C4-2B (cell line): ENCODE results near the gene ZNF552.

Experiments used
- H3K27ac ChIP-seq: fragments of 450-650 bp; 2 replicates; pipeline ENCODE4 v1.5.1; 2017
- CTCF ChIP-seq: fragments of 450-650 bp; conservative IDR thresholded peaks from 2 replicates; pipeline ENCODE4 v1.5.1; 2017; ENCODE audit warnings: mild to moderate bottlenecking
- ZFX ChIP-seq: fragments of 450-650 bp; IDR thresholded peaks from 2 replicates; pipeline ENCODE4 v1.6.1; 2017

Gene ZNF552

GRCh38 chr19:57769345-57770131 is 45.2 kb downstream of the ZNF552 start, which contains the start of gene ZNF586:
Gene ZNF586, plus strand, starts transcription at chr19:57769676. Its CDS starts 167 bp downstream, at chr19:57769843.
- H3K27ac ChIP-seq, result peak within 1 kb of the TSS; percentile 68
- TF ChIP-seq ZFX, result peak; percentile 68
- no peak for TF ChIP-seq CTCF

GRCh38 chr19:57759096-57759495 is 55.6 kb downstream of the ZNF552 start:
- TF ChIP-seq ZFX (no peak), CTCF (no peak)
- no peak overlapping the region for H3K27ac ChIP-seq

GRCh38 chr19:57757941-57758340 is 56.8 kb downstream of the ZNF552 start:
- H3K27ac ChIP-seq, result no peak overlapping the region
- TF ChIP-seq CTCF (no peak), ZFX (no peak)
